Upper lobe of right lung (tissue), 1 donor: ENCODE results near the gene DENND5B. TPM values are rescaled to one million over a fixed set of nuclear protein-coding genes. Genes with fewer than 3 reads are reported as not detected.

ENCODE experiments used
- ATAC-seq: fragments of 200-7000 bp; cut with Tn5 transposase; one replicate; pipeline ENCODE4 v1.9.1; 2020; ENCODE audit warnings: mild to moderate bottlenecking, moderate library complexity
- DNase-seq: peaks from one replicate; pipeline ENCODE4 v3.0.0-alpha.2; 2020
- H3K27ac ChIP-seq: fragments of 200-600 bp; one replicate; pipeline ENCODE4 v1.8.0; 2022
- H3K27me3 ChIP-seq: fragments of 200-600 bp; one replicate; pipeline ENCODE4 v1.8.0; 2022; ENCODE audit warnings: mild to moderate bottlenecking
- H3K36me3 ChIP-seq: fragments of 200-600 bp; one replicate; pipeline ENCODE4 v1.8.0; 2022
- H3K4me1 ChIP-seq: fragments of 200-600 bp; one replicate; pipeline ENCODE4 v1.8.0; 2022
- H3K4me3 ChIP-seq: fragments of 200-600 bp; one replicate; pipeline ENCODE4 v1.8.0; 2022; ENCODE audit warnings: mild to moderate bottlenecking
- H3K9me3 ChIP-seq: fragments of 200-600 bp; one replicate; pipeline ENCODE4 v1.8.0; 2022
- CTCF ChIP-seq: fragments of 200-600 bp; IDR thresholded peaks from one replicate; pipeline ENCODE4 v1.8.0; 2022; ENCODE audit warnings: antibody characterized with exemption
- intact Hi-C: fragments of 100-400 bp; cut with DNase I; formaldehyde crosslinking; loops from one replicate; pipeline ENCODE4 v1.11.0; 2022
- total RNA-seq: library from RNA; stranded (reverse); fragmentation: NEBNext Ultra II Directional; extraction: Animal tissue kit (Norgen Biotek cat#: 25700); gene quantifications from one replicate; pipeline ENCODE4 v1.2.1, GENCODE V29; 2021
- donor health status: DM: no; HTN: yes; CAD: no; lungs with severe emphysema.

DENND5B gene
- total RNA-seq, 1 donor from 2014 or later, result 7.5 TPM

GRCh38 chr12:31491241-31491794 lies 99.6 kb downstream of the DENND5B start:
- intact Hi-C loops, result no loop called here
- DNase-seq (no peak), ATAC-seq (no peak)
- Histone ChIP-seq H3K4me3 (no peak overlapping the region), H3K4me1 (no peaks in the 10 kb centered on the region), H3K27me3 (no peaks in the 10 kb centered on the region), H3K36me3 (no peaks in the 10 kb centered on the region), H3K27ac (no peak overlapping the region), H3K9me3 (no peaks in the 10 kb centered on the region)
- no peak for TF ChIP-seq CTCF

GRCh38 chr12:31488737-31489338 lies 102.1 kb downstream of the DENND5B start:
- Histone ChIP-seq H3K27me3 (no peaks in the 10 kb centered on the region), H3K4me1 (no peaks in the 10 kb centered on the region), H3K9me3 (no peaks in the 10 kb centered on the region), H3K27ac (no peak overlapping the region), H3K36me3 (no peaks in the 10 kb centered on the region), H3K4me3 (no peak overlapping the region)
- intact Hi-C loops, result no loop called here
- ATAC-seq (no peak), DNase-seq (no peak)
- no peak for TF ChIP-seq CTCF

GRCh38 chr12:31485571-31485970 lies 105.4 kb downstream of the DENND5B start:
- ATAC-seq (no peak), DNase-seq (no peak)
- no peaks in the 10 kb centered on the region for H3K9me3 ChIP-seq
- H3K27ac ChIP-seq, result no peak overlapping the region
- H3K4me3 ChIP-seq, result no peak overlapping the region
- H3K4me1 ChIP-seq, result no peaks in the 10 kb centered on the region
- no peaks in the 10 kb centered on the region for H3K27me3 ChIP-seq
- H3K36me3 ChIP-seq, result no peaks in the 10 kb centered on the region
- no peak for TF ChIP-seq CTCF
- intact Hi-C loops, result no loop called here

GRCh38 chr12:31482816-31483215 lies 108.1 kb downstream of the DENND5B start:
- DNase-seq (no peak), ATAC-seq (no peak)
- H3K27ac ChIP-seq, result no peak overlapping the region
- no peak for TF ChIP-seq CTCF
- no peaks in the 10 kb centered on the region for H3K9me3 ChIP-seq
- H3K27me3 ChIP-seq, result no peaks in the 10 kb centered on the region
- no peaks in the 10 kb centered on the region for H3K36me3 ChIP-seq
- H3K4me3 ChIP-seq, result no peak overlapping the region
- intact Hi-C loops, result no loop called here
- H3K4me1 ChIP-seq, result no peaks in the 10 kb centered on the region

GRCh38 chr12:31481415-31481814 lies 109.5 kb downstream of the DENND5B start:
- no peak overlapping the region for H3K4me3 ChIP-seq
- no peak for DNase-seq
- H3K27ac ChIP-seq, result no peak overlapping the region
- ATAC-seq, result no peak
- TF ChIP-seq CTCF, result no peak
- intact Hi-C loops, result no loop called here
- H3K36me3 ChIP-seq, result no peaks in the 10 kb centered on the region
- H3K4me1 ChIP-seq, result no peaks in the 10 kb centered on the region
- no peaks in the 10 kb centered on the region for H3K27me3 ChIP-seq
- H3K9me3 ChIP-seq, result no peaks in the 10 kb centered on the region
